H9 (cell line): ENCODE measurements around the gene OR4C5. TPM values are rescaled to one million over a fixed set of nuclear protein-coding genes. Genes with fewer than 3 reads are reported as not detected.

Experiments used
- DNase-seq: peaks from one replicate; pipeline ENCODE4 v3.0.0-alpha.2; 2017
- H2AFZ ChIP-seq: one replicate; pipeline ENCODE4 v1.6.1; 2013; ENCODE audit warnings: mild to moderate bottlenecking, low read length, control low read depth, moderate library complexity
- H2AK5ac ChIP-seq: 2 replicates; pipeline ENCODE4 v1.6.1; 2013; ENCODE audit warnings: low read length, control low read depth, mixed read lengths; ENCODE audit not compliant: insufficient read length
- H2BK120ac ChIP-seq: one replicate; pipeline ENCODE4 v1.6.1; 2013; ENCODE audit warnings: low read depth, mild to moderate bottlenecking, low read length, control low read depth, inconsistent platforms; ENCODE audit not compliant: poor library complexity, severe bottlenecking
- H2BK12ac ChIP-seq: 2 replicates; pipeline ENCODE4 v1.6.1; 2013; ENCODE audit warnings: low read length, control low read depth, mixed read lengths, low read depth; ENCODE audit not compliant: insufficient read length
- H2BK15ac ChIP-seq: 2 replicates; pipeline ENCODE4 v1.6.1; 2013; ENCODE audit warnings: low read depth, low read length, control low read depth
- H2BK20ac ChIP-seq: one replicate; pipeline ENCODE4 v1.6.1; 2013; ENCODE audit warnings: low read depth, mild to moderate bottlenecking, low read length, control low read depth, inconsistent platforms; ENCODE audit not compliant: poor library complexity, severe bottlenecking
- H2BK5ac ChIP-seq: 2 replicates; pipeline ENCODE4 v1.6.1; 2013; ENCODE audit warnings: low read length, control low read depth, mixed read lengths; ENCODE audit not compliant: insufficient read length
- H3K14ac ChIP-seq: 2 replicates; pipeline ENCODE4 v1.6.1; 2013; ENCODE audit warnings: low read length, control low read depth; ENCODE audit not compliant: insufficient read depth
- H3K18ac ChIP-seq: 2 replicates; pipeline ENCODE4 v1.6.1; 2013; ENCODE audit warnings: low read depth, mild to moderate bottlenecking, mixed read lengths, low read length, control low read depth; ENCODE audit not compliant: insufficient read length
- H3K23ac ChIP-seq: 2 replicates; pipeline ENCODE4 v1.6.1; 2013; ENCODE audit warnings: low read length, control low read depth, mixed read lengths, low read depth; ENCODE audit not compliant: insufficient read length
- H3K23me2 ChIP-seq: 2 replicates; pipeline ENCODE4 v1.6.1; 2013; ENCODE audit warnings: low read depth, mild to moderate bottlenecking, mixed read lengths, low read length, control low read depth; ENCODE audit not compliant: insufficient read length, poor library complexity, severe bottlenecking
- H3K27ac ChIP-seq: 2 replicates; pipeline ENCODE4 v1.5.1; 2013; ENCODE audit warnings: low read length, control low read depth, mixed read lengths, low read depth; ENCODE audit not compliant: insufficient read length
- H3K27me3 ChIP-seq: 2 replicates; pipeline ENCODE4 v1.6.1; 2013; ENCODE audit warnings: low read length, control low read depth, inconsistent platforms; ENCODE audit not compliant: insufficient read depth
- H3K4ac ChIP-seq: 2 replicates; pipeline ENCODE4 v1.6.1; 2013; ENCODE audit warnings: low read depth, mild to moderate bottlenecking, control low read depth, inconsistent platforms, low read length, moderate library complexity
- H3K4me1 ChIP-seq: 2 replicates; pipeline ENCODE4 v1.6.1; 2013; ENCODE audit warnings: low read length, control low read depth, inconsistent platforms; ENCODE audit not compliant: insufficient read depth
- H3K4me2 ChIP-seq: 2 replicates; pipeline ENCODE4 v1.6.1; 2013; ENCODE audit warnings: low read length, control low read depth, mixed read lengths; ENCODE audit not compliant: insufficient read length, insufficient read depth
- H3K56ac ChIP-seq: 2 replicates; pipeline ENCODE4 v1.6.1; 2013; ENCODE audit warnings: low read depth, mild to moderate bottlenecking, mixed read lengths, low read length, control low read depth; ENCODE audit not compliant: insufficient read length
- H3K79me1 ChIP-seq: 2 replicates; pipeline ENCODE4 v1.6.1; 2013; ENCODE audit warnings: low read depth, mild to moderate bottlenecking, moderate library complexity, low read length, control low read depth, inconsistent platforms; ENCODE audit not compliant: insufficient read depth, poor library complexity, severe bottlenecking
- H3K79me2 ChIP-seq: 2 replicates; pipeline ENCODE4 v1.6.1; 2013; ENCODE audit warnings: low read length, control low read depth, inconsistent platforms; ENCODE audit not compliant: insufficient read depth
- H3K9ac ChIP-seq: 2 replicates; pipeline ENCODE4 v1.6.1; 2013; ENCODE audit warnings: low read length, control low read depth, mixed read lengths; ENCODE audit not compliant: insufficient read length; ENCODE audit errors: extremely low read depth
- H3K9me3 ChIP-seq: one replicate; pipeline ENCODE4 v1.6.1; 2013; ENCODE audit warnings: low read depth, low read length, inconsistent platforms; ENCODE audit not compliant: control insufficient read depth
- H3T11ph ChIP-seq: one replicate; pipeline ENCODE4 v1.6.1; 2013; ENCODE audit warnings: mild to moderate bottlenecking, low read length, control low read depth, inconsistent platforms
- H4K20me1 ChIP-seq: one replicate; pipeline ENCODE4 v1.6.1; 2013; ENCODE audit not compliant: control insufficient read depth, insufficient read length, insufficient read depth
- H4K5ac ChIP-seq: 2 replicates; pipeline ENCODE4 v1.6.1; 2013; ENCODE audit warnings: low read depth, mild to moderate bottlenecking, mixed read lengths, low read length, control low read depth; ENCODE audit not compliant: insufficient read length
- H4K8ac ChIP-seq: replicated peaks from 2 replicates; pipeline ENCODE4 v1.6.1; 2013; ENCODE audit warnings: low read length, control low read depth, mixed read lengths, low read depth; ENCODE audit not compliant: insufficient read length
- H4K91ac ChIP-seq: 2 replicates; pipeline ENCODE4 v1.6.1; 2013; ENCODE audit warnings: low read depth, mild to moderate bottlenecking, moderate library complexity, mixed read lengths, low read length, control low read depth; ENCODE audit not compliant: insufficient read length
- H3K27ac Mint-ChIP-seq, 3 experiments: 2 replicates in 2 of 3; 3 replicates in 1 of 3; pipeline ENCODE4 v1.8.0; 2020 to 2021; ENCODE audit warnings: mixed read lengths in 3 of 3, mild to moderate bottlenecking in 1 of 3, moderate library complexity in 1 of 3
- H3K27me3 Mint-ChIP-seq: 2 replicates; pipeline ENCODE4 v1.8.0; 2021; ENCODE audit warnings: low read depth, mild to moderate bottlenecking, moderate library complexity, mixed read lengths
- H3K36me3 Mint-ChIP-seq, 3 experiments: 2 replicates in 2 of 3; 3 replicates in 1 of 3; pipeline ENCODE4 v1.8.0; 2020 to 2021; ENCODE audit warnings: low read depth in 3 of 3, mixed read lengths in 3 of 3; ENCODE audit not compliant: insufficient read depth in 1 of 3
- H3K4me1 Mint-ChIP-seq, 2 experiments: 2 replicates each; pipeline ENCODE4 v1.8.0; 2020; ENCODE audit warnings: mixed read lengths in 2 of 2
- H3K4me3 Mint-ChIP-seq, 2 experiments: 2 replicates in 1 of 2; 3 replicates in 1 of 2; pipeline ENCODE4 v1.8.0; 2020 to 2021; ENCODE audit warnings: mild to moderate bottlenecking in 2 of 2, mixed read lengths in 2 of 2, moderate library complexity in 1 of 2
- H3K9me3 Mint-ChIP-seq, 2 experiments: 2 replicates in 1 of 2; 3 replicates in 1 of 2; pipeline ENCODE4 v1.8.0; 2020; ENCODE audit warnings: mild to moderate bottlenecking in 2 of 2, mixed read lengths in 2 of 2, moderate library complexity in 1 of 2
- WGBS: extraction: QIAGEN DNeasy Blood & Tissue Kit; methylation state at CpG from one replicate; pipeline ENCODE4 v1.1.7; 2013; ENCODE audit warnings: missing lambda C conversion rate, low lambda C conversion rate, mixed read lengths; ENCODE audit not compliant: insufficient read length; ENCODE audit errors: extremely low coverage; 5-methylcytosine and 5-hydroxymethylcytosine counted together
- long read RNA-seq: library from polyadenylated mRNA; unstranded; transcript quantifications from one replicate; pipeline ENCODE4 v2.0.0, GENCODE V29; 2020
- total RNA-seq: library from RNA; stranded (reverse); gene quantifications from 2 replicates; pipeline ENCODE4 v1.2.1, GENCODE V29; 2021
- TF ChIP-seq, protein P1 (sequence below): fragments of 200-600 bp; sonication (generic); conservative IDR thresholded peaks from 3 replicates; pipeline ENCODE4 v1.8.0; 2021; ENCODE audit warnings: antibody characterized with exemption, mild to moderate bottlenecking

The OR4C5 gene
- total RNA-seq = not detected in 2 replicates
- long read RNA-seq = 0 reads

DNA sequence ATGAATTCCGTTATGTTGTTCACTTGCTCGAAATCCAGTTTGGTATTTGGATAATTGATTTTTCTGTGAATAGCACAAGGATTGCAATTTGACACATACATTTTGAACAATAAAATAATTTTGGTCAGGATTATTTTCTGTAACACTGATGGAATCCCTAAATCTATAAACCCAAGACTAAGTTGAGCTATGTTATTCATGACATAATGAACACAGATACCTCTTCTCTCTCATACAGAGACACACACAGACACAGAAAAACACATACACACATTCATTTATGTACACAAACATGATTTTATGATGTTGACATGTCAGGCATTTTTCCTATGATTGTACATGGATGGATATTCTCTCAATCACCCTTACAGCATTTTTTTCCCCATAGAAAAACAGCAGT lies at the start of gene OR4C5:
OR4C5 (minus strand) TSS at position 101 of the 400 bp plus-strand sequence; CDS start at position 101, 0 bp downstream.
- no peak within 1 kb of the TSS for H3T11ph ChIP-seq
- H4K8ac ChIP-seq = no peak within 1 kb of the TSS
- Mint-ChIP-seq H3K9me3 (peaks cover 76 to 79% of the 10 kb centered on the region in 2 experiments), H3K4me1 (no peaks in the 10 kb centered on the region), H3K27me3 (peaks cover 2% of the 10 kb centered on the region; the same call in 1 of the 2 replicates), H3K4me3 (no peak within 1 kb of the TSS), H3K27ac (no peak within 1 kb of the TSS), H3K36me3 (peaks cover 0 to 13% (median 2%) of the 10 kb centered on the region in 3 experiments; a peak in 6 of 7 replicates)
- H2BK120ac ChIP-seq = no peak within 1 kb of the TSS
- H3K9ac ChIP-seq = no peak within 1 kb of the TSS
- no peaks in the 10 kb centered on the region for H4K20me1 ChIP-seq
- H3K23ac ChIP-seq = no peak within 1 kb of the TSS
- DNase-seq = no peak
- no peaks in the 10 kb centered on the region for H3K27me3 ChIP-seq
- TF ChIP-seq, protein P1, sequence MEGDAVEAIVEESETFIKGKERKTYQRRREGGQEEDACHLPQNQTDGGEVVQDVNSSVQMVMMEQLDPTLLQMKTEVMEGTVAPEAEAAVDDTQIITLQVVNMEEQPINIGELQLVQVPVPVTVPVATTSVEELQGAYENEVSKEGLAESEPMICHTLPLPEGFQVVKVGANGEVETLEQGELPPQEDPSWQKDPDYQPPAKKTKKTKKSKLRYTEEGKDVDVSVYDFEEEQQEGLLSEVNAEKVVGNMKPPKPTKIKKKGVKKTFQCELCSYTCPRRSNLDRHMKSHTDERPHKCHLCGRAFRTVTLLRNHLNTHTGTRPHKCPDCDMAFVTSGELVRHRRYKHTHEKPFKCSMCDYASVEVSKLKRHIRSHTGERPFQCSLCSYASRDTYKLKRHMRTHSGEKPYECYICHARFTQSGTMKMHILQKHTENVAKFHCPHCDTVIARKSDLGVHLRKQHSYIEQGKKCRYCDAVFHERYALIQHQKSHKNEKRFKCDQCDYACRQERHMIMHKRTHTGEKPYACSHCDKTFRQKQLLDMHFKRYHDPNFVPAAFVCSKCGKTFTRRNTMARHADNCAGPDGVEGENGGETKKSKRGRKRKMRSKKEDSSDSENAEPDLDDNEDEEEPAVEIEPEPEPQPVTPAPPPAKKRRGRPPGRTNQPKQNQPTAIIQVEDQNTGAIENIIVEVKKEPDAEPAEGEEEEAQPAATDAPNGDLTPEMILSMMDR = no peak
- no peak within 1 kb of the TSS for H3K27ac ChIP-seq
- no peak within 1 kb of the TSS for H3K4ac ChIP-seq
- WGBS = no CpG with 5 or more reads among the region's 2 CpGs
- no peaks in the 10 kb centered on the region for H3K4me1 ChIP-seq
- H3K14ac ChIP-seq = no peak within 1 kb of the TSS
- H2BK15ac ChIP-seq = no peak within 1 kb of the TSS
- no peak within 1 kb of the TSS for H2AFZ ChIP-seq
- H3K79me2 ChIP-seq = no peaks in the 10 kb centered on the region
- H2AK5ac ChIP-seq = no peak within 1 kb of the TSS
- H2BK20ac ChIP-seq = no peak within 1 kb of the TSS
- no peak within 1 kb of the TSS for H2BK5ac ChIP-seq
- no peaks in the 10 kb centered on the region for H3K23me2 ChIP-seq
- no peak within 1 kb of the TSS for H3K4me2 ChIP-seq
- no peak within 1 kb of the TSS for H3K56ac ChIP-seq
- H4K5ac ChIP-seq = no peak within 1 kb of the TSS
- H4K91ac ChIP-seq = no peak within 1 kb of the TSS
- H3K9me3 ChIP-seq = peaks cover 79% of the 10 kb centered on the region
- no peak within 1 kb of the TSS for H2BK12ac ChIP-seq
- H3K18ac ChIP-seq = no peak within 1 kb of the TSS
- no peaks in the 10 kb centered on the region for H3K79me1 ChIP-seq
